HepG2 (cell line): ENCODE measurements around the gene GCDH. TPM values are rescaled to one million over a fixed set of nuclear protein-coding genes. Genes with fewer than 3 reads are reported as not detected.
A peak's percentile ranks its signal among the peaks of the same experiment; 100 is the strongest.

Experiments used
- ELF1 ChIP-seq: sonication (generic); formaldehyde crosslinking; IDR thresholded peaks from 2 replicates; pipeline ENCODE4 v1.4.0; 2020; ENCODE audit warnings: missing genetic modification reagents
- HNF4A ChIP-seq: sonication (generic); formaldehyde crosslinking; IDR thresholded peaks from 2 replicates; pipeline ENCODE4 v1.4.0; 2020; ENCODE audit warnings: missing genetic modification reagents
- JUN ChIP-seq: sonication (generic); formaldehyde crosslinking; IDR thresholded peaks from 2 replicates; pipeline ENCODE4 v1.4.0; 2020; ENCODE audit warnings: mild to moderate bottlenecking, missing genetic modification reagents
- KDM5A ChIP-seq: fragments of 200-600 bp; sonication (generic); IDR thresholded peaks from 2 replicates; pipeline ENCODE4 v1.7.0; 2018; ENCODE audit warnings: antibody characterized with exemption, mild to moderate bottlenecking, low read length, borderline replicate concordance
- KLF11 ChIP-seq: IDR thresholded peaks from 2 replicates; pipeline ENCODE4 v1.6.1; 2016; ENCODE audit warnings: missing compliant biosample characterization
- KLF15 ChIP-seq: sonication (generic); formaldehyde crosslinking; IDR thresholded peaks from 2 replicates; pipeline ENCODE4 v1.8.1; 2023; ENCODE audit warnings: borderline replicate concordance, mild to moderate bottlenecking, inconsistent platforms, missing genetic modification reagents, mixed read lengths
- KLF9 ChIP-seq: IDR thresholded peaks from 2 replicates; pipeline ENCODE4 v1.6.1; 2016; ENCODE audit warnings: low read depth
- KMT2A ChIP-seq: sonication (generic); formaldehyde crosslinking; IDR thresholded peaks from 2 replicates; pipeline ENCODE4 v1.4.0; 2020; ENCODE audit warnings: missing genetic modification reagents
- MTERF4 ChIP-seq: sonication (generic); formaldehyde crosslinking; IDR thresholded peaks from 2 replicates; pipeline ENCODE4 v1.8.0; 2023; ENCODE audit warnings: mild to moderate bottlenecking, missing genetic modification reagents
- SRF ChIP-seq: IDR thresholded peaks from 2 replicates; pipeline ENCODE4 v1.6.1; 2011; ENCODE audit warnings: mild to moderate bottlenecking, low read depth, low read length, moderate library complexity
- TBL1XR1 ChIP-seq: fragments of 150-350 bp; IDR thresholded peaks from 2 replicates; pipeline ENCODE4 v1.6.1; 2014; ENCODE audit warnings: borderline replicate concordance, low read length; ENCODE audit not compliant: partially characterized antibody
- TEAD3 ChIP-seq: optimal IDR thresholded peaks from 2 replicates; pipeline ENCODE3; 2016; ENCODE audit warnings: borderline replicate concordance
- TFE3 ChIP-seq: IDR thresholded peaks from 2 replicates; pipeline ENCODE4 v1.6.1; 2016
- XRCC5 ChIP-seq: fragments of 200-400 bp; formaldehyde crosslinking; optimal IDR thresholded peaks from 2 replicates; pipeline ENCODE3; 2017; ENCODE audit warnings: mild to moderate bottlenecking, low read length
- YY1 ChIP-seq: IDR thresholded peaks from 2 replicates; pipeline ENCODE4 v1.6.1; 2011; ENCODE audit warnings: low read length, low read depth, moderate library complexity, mild to moderate bottlenecking; ENCODE audit not compliant: insufficient read depth, insufficient replicate concordance
- ZHX1 ChIP-seq: sonication (generic); formaldehyde crosslinking; IDR thresholded peaks from 2 replicates; pipeline ENCODE4 v1.8.1; 2022; ENCODE audit warnings: low read depth, mild to moderate bottlenecking, missing genetic modification reagents
- ZMAT3 ChIP-seq: sonication (generic); formaldehyde crosslinking; conservative IDR thresholded peaks from 2 replicates; pipeline ENCODE4 v1.7.0; 2021; ENCODE audit warnings: missing genetic modification reagents
- ZNF160 ChIP-seq: sonication (generic); formaldehyde crosslinking; IDR thresholded peaks from 2 replicates; pipeline ENCODE4 v1.8.0; 2022; ENCODE audit warnings: mild to moderate bottlenecking, inconsistent platforms, missing genetic modification reagents
- ZNF275 ChIP-seq: sonication (generic); formaldehyde crosslinking; IDR thresholded peaks from 2 replicates; pipeline ENCODE4 v1.8.0; 2022; ENCODE audit warnings: missing genetic modification reagents, mild to moderate bottlenecking, inconsistent platforms, borderline replicate concordance
- ZNF343 ChIP-seq: sonication (generic); formaldehyde crosslinking; IDR thresholded peaks from 2 replicates; pipeline ENCODE4 v1.4.0; 2020; ENCODE audit warnings: mild to moderate bottlenecking, missing genetic modification reagents
- ZNF354B ChIP-seq: sonication (generic); formaldehyde crosslinking; IDR thresholded peaks from 2 replicates; pipeline ENCODE4 v1.8.0; 2022; ENCODE audit warnings: mild to moderate bottlenecking, missing genetic modification reagents
- ZNF432 ChIP-seq: sonication (generic); formaldehyde crosslinking; IDR thresholded peaks from 2 replicates; pipeline ENCODE4 v1.5.0; 2020; ENCODE audit warnings: missing genetic modification reagents, mild to moderate bottlenecking, borderline replicate concordance
- ZSCAN12 ChIP-seq: sonication (generic); formaldehyde crosslinking; IDR thresholded peaks from 2 replicates; pipeline ENCODE4 v1.9.0; 2021; ENCODE audit warnings: mild to moderate bottlenecking, missing genetic modification reagents
- ZSCAN21 ChIP-seq: sonication (generic); formaldehyde crosslinking; IDR thresholded peaks from 2 replicates; pipeline ENCODE4 v1.8.0; 2022; ENCODE audit warnings: mild to moderate bottlenecking, missing genetic modification reagents, moderate library complexity, borderline replicate concordance
- polyA plus RNA-seq, 8 experiments: library from polyadenylated mRNA; depleted of rRNA in 3 of 8; stranded (reverse) in 7 of 8; unstranded in 1 of 8; fragments of >200 nt; fragmentation: Illumina TruSeq in 4 of 8; extraction: Trizol in 4 of 8; gene quantifications; 2 replicates each; pipeline versions ENCODE4 v1.2.1 to v1.2.3, GENCODE V29; 2011 to 2016; ENCODE audit warnings: low read depth in 4 of 8, missing spikeins in 1 of 8, mixed read lengths in 1 of 8; ENCODE audit not compliant: insufficient read depth in 1 of 8
- total RNA-seq, 5 experiments: library from RNA; depleted of rRNA; stranded (reverse); fragments of >200 nt; fragmentation: Illumina TruSeq; extraction: Trizol; gene quantifications; 2 replicates each; pipeline ENCODE4 v1.2.3, GENCODE V29; 2016; ENCODE audit warnings: low read depth in 1 of 5

The GCDH gene
- total and polyA plus RNA-seq, 2 of the 13 experiments (the other 11 are each of a cell fraction or from before 2014, with no cell fraction given) = 15.1 to 38.0 TPM

- TF ChIP-seq ZNF160 (peak; percentile 48; the same call in 1 of the 2 replicates), ZNF275 (CRISPR knock-in tag) (peak; percentile 67; the same call in 1 of the 2 replicates), ZSCAN21 (CRISPR knock-in tag) (peak; percentile 48; the same call in 1 of the 2 replicates), ZNF432 (CRISPR knock-in tag) (no peak), ZNF343 (CRISPR knock-in tag) (no peak; the same call in 1 of the 2 replicates), XRCC5 (peak; percentile 15), ZHX1 (CRISPR knock-in tag) (peak; percentile 98), ZNF354B (CRISPR knock-in tag) (no peak), KDM5A (peak; percentile 74; the same call in 1 of the 2 replicates), TBL1XR1 (peak; percentile 58), TFE3 (CRISPR knock-in tag) (peak; percentile 95), KLF11 (peak; percentile 26; the same call in 1 of the 2 replicates), HNF4A (CRISPR knock-in tag) (peak; percentile 51; the same call in 1 of the 2 replicates), ZMAT3 (CRISPR knock-in tag) (peak; percentile 64; the same call in 1 of the 2 replicates), KLF15 (no peak), TEAD3 (CRISPR knock-in tag) (peak; percentile 67), KMT2A (CRISPR knock-in tag) (peak; percentile 32; the same call in 1 of the 2 replicates), JUN (CRISPR knock-in tag) (peak; percentile 45; the same call in 1 of the 2 replicates), ZSCAN12 (peak; percentile 85; the same call in 1 of the 2 replicates), KLF9 (CRISPR knock-in tag) (peak; percentile 22; the same call in 1 of the 2 replicates), YY1 (peak; percentile 98), MTERF4 (CRISPR knock-in tag) (no peak), ELF1 (CRISPR knock-in tag) (peak; percentile 89), SRF (no peak)
These were observed 54.6 kb downstream of the GCDH start, which contains the start of gene RAD23A (continued) for GRCh38 chr19:12945479-12946091.
